Epidermal melanocyte (primary cell): Measurements from ENCODE around the gene ODC1.

Experiments
- DNase-seq: peaks from one replicate; pipeline ENCODE4 v3.0.0; 2011; ENCODE audit warnings: low spot score; ENCODE audit not compliant: insufficient read length

The ODC1 gene

DNA sequence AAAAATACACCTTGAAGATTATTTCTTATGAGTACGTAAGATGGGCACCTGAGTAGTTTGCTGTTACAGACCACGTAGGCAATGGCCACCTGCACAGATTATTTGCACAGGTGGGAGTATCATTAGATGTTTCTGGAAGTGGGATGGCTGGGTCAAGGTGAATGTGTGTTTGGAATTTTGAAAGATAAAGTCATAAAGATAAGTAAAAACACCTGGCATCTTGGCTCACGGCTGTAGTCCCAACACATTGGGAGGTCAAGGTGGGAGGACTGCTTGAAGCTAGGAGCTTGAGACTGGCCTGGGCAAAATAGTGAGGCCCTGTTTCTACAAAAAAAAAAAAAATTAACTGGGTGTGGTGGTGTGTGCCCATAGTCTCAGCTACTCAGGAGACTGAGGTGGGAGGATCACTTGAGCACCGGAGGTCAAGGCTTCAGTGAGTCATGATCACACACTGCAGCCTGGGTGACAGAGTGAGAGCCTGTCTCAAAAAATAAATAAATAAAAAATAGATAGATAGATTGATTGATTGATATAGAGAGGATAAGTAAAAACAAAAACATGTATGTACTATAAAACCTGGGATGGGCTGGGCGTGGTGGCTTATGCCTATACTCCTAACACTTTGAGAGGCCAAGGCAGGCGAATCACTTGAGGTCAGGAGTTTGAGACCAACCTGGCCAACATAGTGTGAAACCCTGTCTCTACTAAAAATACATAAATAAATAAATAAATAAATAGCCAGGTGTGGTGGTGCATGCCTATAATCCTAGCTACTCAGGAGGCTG lies 30.4 kb downstream of the ODC1 start:
- DNase-seq: no peak

DNA sequence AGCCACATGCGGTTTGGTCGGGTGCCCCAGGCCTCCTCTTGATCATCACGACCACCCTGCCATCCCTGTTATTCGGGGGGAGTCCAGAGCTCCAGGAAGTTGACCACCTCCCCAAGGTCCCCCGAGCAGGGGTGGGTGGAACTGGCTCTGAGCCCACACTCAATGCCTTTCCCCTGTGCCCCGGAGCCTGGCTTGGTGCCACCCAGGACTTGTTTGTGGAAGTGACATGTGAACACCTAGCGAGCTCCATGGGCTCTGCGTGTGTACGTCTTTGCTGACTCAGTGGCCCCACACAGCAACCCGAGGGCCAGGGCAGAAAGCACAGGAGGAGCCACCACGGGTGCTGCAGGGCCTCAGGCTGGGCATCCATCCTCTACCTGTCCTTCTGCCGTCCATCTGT lies 32.5 kb downstream of the ODC1 start:
- no peak for DNase-seq

DNA sequence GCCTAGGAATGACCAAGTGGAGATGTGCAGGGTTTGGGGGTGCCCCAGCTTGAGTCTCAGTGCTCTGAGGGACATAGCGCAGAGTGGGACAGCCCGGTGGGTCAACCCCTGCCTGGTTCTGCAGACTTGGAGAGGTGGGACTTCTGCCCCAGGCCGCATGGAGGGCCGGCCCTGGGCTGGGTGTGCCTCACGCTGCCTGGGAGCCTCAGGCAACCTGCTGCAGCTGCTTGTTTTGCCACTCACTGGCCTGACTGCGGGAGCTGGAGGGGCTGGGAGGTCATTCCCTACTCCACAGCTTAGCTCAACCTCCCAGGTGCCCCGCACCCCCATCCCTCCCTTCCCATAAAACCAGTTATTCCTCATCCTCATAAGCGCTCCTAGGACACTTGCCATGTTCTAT lies 33.1 kb downstream of the ODC1 start:
- DNase-seq: no peak

DNA sequence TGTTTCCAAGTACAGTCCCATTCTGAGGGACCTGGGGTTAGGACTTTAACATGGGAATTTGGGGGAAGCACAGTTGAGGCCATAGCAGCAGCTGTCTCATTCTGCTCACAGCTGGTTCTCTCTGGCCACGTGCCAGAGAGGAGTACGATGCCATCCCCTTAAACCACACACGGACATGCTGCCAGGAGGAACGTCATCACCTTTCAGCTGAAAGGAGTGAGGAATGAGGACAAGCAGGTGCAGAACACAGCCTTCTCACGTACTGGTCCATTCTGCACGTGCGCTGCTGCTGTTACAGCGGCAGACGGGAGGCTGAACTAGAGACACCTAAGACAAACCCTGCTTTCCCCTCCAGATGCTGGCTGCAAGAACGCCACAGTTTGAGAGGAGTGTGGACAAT lies 33.5 kb downstream of the ODC1 start:
- DNase-seq: no peak

DNA sequence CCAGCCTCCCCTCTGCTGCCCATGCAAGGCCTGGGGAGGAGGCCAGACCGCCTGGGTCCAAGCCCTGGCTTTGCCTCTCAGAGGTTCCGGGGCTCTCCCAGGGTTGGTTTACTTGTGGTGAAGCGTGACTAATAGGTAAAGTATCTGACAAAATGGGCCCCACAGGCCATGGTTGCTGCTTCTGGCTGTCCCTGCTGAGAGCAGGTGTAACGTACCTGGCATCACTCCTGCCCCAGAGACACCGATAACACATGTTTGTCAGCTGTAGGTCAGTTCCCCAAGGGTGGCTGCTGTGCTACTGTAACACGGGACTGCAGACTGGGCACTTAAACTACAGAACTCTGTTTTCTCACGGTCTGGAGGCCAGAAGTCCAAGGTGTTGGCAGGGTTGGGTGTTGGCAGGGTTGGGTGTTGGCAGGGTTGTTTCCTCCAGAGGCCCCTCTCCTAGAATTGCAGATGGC lies 34.1 kb downstream of the ODC1 start:
- DNase-seq: no peak

DNA sequence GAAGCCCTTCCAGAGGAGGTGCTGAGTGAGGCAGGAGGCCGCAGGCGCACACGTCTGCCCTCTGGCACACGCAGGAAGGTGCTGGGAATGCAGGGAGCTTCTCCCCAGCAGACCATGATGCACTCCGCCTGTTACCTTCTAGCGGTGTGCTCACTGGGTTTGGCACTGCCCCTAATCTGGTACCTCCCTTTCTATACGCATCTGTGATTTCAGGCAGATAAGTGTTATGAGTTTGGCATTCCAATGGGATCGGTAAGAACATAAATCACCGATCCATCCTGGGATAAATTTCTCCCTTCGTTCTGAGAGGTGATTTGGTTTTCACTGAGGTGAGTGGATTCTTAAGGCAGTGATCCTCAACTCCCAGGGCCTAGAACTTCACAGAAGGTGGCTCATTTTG lies 34.6 kb downstream of the ODC1 start:
- DNase-seq: no peak

DNA sequence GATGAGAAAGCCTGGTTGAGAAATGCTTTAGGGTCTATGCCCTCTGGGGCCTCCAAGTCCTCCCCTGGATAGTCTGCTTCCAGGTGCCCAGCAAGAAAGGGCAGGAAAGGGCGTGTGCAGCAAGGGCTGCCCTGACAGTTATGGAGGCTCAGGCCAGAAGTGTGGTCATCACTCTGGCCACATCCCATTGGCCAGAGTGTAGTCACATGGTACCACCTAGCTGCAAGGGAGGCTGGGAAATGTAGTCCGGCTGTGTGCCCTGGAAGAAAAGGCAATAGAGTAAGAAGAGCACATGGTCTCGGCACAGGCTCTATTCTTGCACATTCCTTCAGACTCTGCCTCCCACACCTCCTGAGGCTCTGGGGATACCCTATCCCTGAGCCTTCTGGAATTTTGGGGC lies 35.7 kb downstream of the ODC1 start:
- DNase-seq: no peak

DNA sequence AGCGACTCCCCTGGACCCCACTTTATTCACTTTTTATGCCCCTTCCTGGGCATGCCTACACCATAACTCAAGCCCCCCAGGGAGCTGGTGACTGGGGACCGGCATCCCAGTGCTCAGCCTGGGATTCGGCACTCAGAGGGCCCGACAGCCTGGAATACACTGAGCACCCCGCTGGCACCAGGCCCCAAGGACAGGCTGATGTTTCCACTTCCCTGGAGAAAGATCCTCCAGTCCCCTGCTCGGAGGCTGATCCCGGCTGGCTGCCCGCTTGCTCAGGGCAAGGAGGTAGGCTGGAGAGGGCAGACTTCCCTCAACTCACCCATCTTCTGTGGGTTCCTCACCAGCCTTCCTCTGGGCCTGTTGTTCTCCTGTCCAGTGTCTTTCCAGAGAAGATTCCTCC lies 36.6 kb downstream of the ODC1 start:
- no peak for DNase-seq

DNA sequence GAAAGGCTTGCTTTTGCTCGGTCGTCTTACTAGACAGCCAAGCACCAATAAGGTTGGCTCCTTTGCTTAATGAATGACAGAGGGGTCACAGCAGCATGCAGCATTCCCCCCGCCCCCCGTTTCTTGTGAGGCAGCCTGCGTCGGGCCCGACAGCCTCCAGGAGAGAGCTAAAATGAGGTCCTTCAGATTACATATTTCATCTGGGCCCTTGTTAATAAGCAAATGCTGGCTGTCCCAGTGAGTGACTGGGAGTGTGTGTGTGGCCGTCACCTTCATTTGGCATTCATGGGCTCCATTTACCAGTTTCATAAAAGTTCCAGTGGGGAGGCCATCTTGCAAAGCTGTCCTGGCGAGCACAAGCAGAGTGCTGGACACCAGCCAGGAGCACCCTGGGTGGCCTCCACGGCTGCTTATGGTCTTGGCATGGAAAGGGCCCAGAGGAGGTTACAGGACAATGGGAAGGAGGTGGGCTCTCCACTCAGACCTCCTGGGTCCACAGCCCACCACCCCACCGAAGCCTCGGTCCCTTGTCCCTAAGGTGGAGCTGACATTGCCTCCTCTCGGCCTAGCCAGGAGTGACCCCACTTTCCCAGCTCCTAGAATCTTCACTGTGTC lies 37.2 kb downstream of the ODC1 start:
- no peak for DNase-seq

DNA sequence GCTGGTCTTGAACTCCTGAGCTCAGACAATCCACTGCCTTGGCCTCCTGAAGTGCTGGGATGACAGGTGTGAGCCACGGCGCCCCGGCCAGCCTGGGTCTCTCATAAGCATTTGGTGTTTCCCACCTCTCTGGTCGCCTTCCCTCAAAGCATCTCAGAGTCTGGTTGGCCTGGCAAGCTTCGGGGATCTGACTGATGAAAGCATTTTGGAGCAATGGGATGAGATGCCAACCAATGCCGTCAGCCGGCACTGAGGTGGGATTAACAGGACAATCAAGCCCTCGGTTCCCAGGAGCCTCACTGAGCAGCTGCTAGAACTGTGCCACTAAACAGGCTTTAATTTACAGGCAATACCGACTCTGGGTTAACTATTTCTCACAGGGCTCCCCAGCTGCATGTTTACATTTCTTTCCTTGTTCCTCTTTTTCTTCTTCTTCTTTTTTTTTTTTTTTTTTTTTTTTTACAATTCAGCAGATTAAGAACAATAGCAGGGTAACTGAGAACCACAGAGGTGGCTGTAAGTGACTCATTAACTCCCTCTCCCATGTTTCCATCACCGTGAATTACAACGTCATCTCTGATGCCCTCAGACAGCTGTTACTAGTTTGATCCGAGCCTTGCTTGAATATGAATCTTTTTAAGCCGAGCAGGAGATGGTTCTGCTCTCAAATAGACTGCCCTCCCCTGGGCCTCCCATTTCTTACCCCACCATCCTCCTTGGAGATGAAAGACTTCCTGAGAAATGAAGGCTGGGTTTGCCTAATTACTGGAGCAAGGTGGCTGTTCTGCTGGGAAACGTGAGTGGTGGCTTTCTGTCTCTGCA lies 37.9 kb downstream of the ODC1 start:
- no peak for DNase-seq

DNA sequence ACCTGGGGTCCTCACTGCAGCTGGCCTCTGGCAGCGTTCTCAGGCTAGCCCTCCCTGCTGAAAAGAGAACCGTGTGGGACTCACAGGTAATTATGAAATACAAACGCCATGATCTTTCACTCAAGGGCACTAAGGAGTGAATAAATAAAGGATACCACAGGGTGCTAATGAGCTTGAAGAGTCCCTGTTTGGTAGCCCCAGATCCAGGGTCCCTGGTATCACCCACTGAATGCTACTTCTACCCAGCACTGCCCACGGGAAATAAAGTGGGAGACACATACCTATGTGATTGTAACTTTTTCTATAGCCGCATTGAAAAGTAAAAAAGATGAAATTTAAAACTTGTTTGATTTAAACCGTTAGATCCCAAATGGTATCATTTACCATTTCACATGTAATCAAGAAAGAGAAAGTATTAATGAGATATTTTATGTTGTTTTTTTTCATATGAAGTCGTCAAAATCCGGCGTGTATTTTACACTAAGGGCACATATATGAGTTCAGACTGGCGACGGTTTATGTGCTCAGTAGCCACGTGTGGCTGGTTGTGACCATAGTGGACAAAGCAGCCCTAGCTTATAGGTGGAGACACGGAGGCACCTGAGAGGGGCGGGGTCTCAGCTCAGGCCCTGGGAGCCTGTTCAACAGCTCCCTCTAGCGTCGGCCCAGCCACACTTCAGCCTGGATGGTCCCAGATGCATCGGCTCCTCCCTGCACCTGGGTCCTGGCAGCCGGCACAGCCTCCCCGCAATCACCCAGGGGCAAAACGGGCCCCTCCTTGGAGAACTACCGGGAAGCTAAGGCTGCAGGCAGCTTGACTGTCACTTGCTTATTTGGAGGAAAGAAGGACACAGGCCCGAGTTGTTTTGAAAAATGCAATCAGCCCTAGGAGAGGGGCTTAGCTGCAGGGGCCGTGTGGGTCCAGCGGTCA lies 39.2 kb downstream of the ODC1 start:
- DNase-seq: peak; percentile 49

DNA sequence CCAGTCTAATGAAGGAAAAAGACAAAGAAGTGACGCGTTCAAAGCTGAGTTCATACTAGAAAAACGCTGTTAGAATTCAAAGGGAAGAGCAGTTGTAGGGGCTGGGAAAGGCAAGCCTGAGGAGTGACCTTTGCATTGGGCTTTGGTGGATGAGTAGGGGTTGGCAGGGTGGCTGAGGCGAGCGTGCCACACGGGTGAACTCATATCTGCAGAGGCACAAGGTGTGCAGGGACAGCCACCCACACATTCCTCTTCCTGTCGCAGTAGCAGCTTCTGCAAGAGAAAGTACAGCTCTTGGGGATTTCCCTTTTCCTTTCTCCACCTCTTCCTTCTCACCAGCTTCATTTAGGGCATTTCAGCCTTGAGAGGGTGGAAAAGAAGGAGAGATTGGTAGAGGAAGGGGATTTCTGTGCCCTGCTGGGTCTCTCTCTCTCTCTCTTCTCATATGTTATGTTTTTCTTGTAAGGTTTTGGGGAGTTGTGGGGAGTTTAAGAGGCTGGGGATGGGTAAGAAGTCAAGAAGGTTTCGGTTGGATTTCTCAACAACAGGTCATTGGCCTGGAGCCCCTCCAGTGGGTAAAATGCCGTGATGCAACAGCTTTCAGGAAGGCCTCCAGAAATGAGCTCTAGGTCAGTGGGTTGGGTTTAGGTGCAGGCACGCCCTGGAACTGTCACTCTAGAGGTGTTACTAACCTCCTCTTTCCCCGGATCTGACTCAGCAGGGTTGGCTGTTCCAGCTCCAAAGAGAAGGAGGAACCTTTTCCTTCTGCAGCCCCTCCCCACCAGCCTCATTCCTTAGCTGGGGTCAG lies 40.1 kb downstream of the ODC1 start:
- DNase-seq: no peak

DNA sequence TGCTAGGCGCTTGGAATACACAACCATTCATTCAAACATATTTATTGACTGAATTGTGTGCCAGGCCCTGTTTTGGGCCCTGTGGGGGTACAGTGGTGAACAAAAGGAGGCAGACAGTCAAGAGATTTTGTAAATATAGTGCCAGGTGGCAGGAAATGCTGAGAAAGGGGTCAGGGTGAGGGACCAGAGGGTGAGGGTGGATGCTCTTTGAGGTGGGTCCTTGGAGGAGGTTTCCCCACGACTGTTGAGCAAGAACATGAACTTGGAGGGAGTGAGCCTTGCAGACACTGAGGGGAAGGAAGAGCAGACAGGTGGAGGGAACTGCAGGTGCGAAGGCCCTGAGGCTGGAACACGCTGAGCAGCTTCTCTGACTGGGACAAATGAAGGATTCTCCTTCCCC lies 40.7 kb downstream of the ODC1 start:
- DNase-seq: no peak

DNA sequence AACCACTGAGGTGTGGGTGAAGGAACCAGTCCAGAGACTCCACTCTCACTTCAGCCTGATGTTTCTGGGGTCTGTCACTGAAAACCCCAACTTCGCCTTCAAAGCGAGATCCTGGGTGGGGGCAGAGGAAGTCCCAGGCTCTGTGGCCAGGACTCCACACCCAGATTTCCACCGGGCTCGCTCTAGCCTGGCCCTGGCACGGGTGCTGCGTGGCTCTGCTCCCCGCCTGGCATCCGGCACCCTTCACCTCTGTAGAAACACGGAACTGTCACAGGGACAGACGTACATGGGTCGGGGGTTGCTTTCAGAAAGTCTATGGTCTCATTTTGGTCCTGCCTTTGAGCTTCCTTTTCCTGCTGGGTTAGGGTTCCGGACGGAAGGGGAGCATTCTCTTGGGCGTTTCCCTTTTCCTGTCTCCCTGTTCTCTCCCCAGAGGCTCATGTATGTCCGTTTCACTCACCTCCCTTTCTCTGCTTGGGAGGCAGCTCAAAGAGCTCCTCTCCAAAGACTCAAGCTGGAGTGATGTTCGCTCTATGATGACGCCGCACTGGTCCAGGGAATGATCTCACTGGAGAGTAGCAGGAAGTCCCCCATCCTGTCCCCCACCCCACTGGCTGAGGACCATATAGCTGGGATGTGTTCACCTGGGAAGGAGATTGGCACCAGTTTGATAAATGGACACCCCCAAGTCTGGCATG lies 41.5 kb downstream of the ODC1 start:
- DNase-seq: no peak

DNA sequence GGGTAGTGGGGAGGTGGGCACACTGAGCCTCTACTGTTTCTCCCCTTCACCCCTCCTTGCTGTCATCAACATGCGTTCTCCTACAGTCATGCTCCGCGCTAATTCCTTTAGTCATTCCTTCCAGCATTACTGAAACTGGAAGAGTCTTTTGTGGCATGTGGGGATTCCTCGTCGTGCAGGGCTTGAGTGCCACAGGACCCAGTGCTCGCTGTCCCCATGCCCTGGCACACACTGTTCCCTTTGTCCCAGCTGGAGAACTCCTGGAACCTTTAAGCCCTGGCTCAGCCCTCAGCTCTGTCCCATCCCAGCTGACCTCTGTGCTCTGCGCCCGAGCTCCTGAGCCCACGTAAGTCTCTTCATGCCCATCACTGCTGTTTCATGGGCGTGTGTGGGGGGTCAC lies 42.1 kb downstream of the ODC1 start:
- DNase-seq: no peak

DNA sequence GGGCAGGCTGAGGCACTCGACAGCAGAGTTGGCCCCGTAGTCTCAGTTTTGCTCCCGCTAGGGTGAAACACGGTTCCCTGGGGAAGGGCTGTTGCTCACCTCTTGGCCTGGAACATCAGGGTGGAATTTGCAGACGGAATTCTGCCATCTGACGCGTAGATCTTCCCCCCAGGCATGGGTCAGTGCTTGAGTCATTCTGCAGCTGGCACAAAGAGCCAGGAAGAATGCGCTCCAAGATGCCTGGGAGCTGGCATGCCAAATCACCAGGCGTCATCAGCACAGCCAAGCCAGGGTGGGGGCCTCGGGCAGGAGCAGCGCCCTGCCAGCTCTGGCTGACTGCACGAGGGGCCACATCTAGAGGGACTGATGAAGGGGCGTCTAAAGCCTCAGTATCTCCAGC lies 42.7 kb downstream of the ODC1 start:
- DNase-seq: peak; percentile 96

DNA sequence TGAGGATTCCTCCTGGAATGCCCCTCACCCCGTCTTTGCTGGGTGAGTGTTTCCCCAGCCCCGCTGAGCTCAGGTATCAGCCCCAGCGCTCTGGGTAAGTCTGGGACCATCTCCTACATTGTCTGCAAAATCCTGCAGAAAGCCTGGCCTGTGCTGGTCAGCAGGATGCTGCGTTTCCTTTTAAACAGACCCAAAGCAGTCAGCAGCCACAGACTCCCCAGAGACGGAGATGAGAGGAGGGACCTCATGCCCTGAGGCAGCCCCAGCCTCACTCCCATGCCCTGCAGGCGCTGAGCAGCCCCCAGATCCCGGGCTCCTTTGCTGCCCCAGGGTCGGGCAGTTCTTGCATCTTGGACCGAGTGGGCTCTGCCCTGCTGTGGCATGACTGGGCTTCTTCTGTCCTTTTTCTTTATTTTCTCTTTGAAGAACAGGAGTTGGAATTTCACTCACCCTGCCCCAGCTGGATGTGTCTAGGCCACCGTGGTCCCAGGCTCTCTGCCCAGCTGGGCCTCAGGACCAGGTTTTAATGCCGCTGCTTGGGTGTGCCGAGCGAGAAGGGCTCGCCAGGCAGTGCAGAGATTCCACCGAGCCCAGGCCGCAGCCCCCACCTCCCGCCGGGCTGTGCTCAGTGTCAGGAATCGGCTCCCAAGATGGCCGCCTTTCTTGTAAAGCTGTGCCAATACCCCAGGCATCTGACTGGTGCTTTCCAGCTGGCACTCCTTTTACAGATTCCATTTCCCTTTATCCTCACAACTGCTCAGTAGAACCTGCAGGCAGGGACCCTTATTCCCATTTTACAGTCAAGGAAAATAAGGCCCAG lies 43.6 kb downstream of the ODC1 start:
- DNase-seq: peak; percentile 35

DNA sequence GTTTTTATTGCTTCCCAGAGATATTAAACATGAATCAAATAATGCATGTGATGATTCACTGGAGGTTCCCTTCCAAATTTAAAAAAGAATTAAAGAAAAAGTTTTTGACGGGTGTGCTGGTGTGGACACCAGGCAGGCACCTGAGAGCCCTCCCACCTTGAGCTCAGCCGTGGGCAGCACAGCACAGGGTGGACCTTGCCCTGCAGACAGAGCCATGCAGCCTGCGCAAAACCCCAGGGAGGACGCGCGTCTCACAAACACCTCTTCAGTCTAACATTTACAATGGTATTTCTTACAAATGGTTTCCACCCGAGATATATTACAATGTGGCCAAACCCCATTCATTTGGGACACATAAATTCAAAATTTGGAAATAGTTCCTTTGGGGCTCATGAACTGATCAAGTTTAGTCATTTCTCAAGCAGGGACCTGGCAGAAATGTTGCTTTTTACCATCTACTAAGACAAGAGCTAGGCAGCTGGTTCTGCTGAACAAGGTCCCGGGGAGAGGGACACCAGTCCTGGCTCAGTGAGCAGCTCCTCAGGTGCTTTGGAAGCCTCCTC lies 45.4 kb downstream of the ODC1 start:
- no peak for DNase-seq
